ENCODE data around the gene FAM43A. TPM values are rescaled to one million over a fixed set of nuclear protein-coding genes. Genes with fewer than 3 reads are reported as not detected.

Gene FAM43A
- total and polyA plus RNA-seq, 8 donors = 1.2 to 2.8 (median 1.7) TPM

GRCh38 chr3:194736277-194736895 is 50.7 kb downstream of the FAM43A start:
- H3K27ac ChIP-seq = no peak overlapping the region
- no peak for DNase-seq
- H3K36me3 ChIP-seq = no peaks in the 10 kb centered on the region
- intact Hi-C loops (cut with DNase I) = no loop called here
- no peaks in the 10 kb centered on the region for H3K27me3 ChIP-seq
- TF ChIP-seq, protein P1, sequence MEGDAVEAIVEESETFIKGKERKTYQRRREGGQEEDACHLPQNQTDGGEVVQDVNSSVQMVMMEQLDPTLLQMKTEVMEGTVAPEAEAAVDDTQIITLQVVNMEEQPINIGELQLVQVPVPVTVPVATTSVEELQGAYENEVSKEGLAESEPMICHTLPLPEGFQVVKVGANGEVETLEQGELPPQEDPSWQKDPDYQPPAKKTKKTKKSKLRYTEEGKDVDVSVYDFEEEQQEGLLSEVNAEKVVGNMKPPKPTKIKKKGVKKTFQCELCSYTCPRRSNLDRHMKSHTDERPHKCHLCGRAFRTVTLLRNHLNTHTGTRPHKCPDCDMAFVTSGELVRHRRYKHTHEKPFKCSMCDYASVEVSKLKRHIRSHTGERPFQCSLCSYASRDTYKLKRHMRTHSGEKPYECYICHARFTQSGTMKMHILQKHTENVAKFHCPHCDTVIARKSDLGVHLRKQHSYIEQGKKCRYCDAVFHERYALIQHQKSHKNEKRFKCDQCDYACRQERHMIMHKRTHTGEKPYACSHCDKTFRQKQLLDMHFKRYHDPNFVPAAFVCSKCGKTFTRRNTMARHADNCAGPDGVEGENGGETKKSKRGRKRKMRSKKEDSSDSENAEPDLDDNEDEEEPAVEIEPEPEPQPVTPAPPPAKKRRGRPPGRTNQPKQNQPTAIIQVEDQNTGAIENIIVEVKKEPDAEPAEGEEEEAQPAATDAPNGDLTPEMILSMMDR (IDR thresholded peaks at IDR 0.05) = no peak
- H3K9me3 ChIP-seq = no peaks in the 10 kb centered on the region
- no peak for FAIRE-seq
- ATAC-seq = no peak
- H3K4me1 ChIP-seq = no peaks in the 10 kb centered on the region
- WGBS, 2 donors = 75 to 76% methylated on average over 6 of the region's 6 CpGs
- no peak overlapping the region for H3K4me3 ChIP-seq

- TF ChIP-seq, protein P1 (IDR thresholded peaks at IDR 0.05) = no peak
- Histone ChIP-seq H3K4me1 (no peaks in the 10 kb centered on the region), H3K27me3 (no peaks in the 10 kb centered on the region), H3K9me3 (no peaks in the 10 kb centered on the region), H3K36me3 (no peaks in the 10 kb centered on the region), H3K27ac (no peak overlapping the region), H3K4me3 (no peak overlapping the region)
- DNase-seq (no peak), FAIRE-seq (no peak), ATAC-seq (no peak)
- intact Hi-C loops (cut with DNase I) = no loop called here
- WGBS, 2 donors = 79 to 86% methylated on average over 7 of the region's 7 CpGs
Observed at GRCh38 chr3:194736896-194737600, 51.4 kb downstream of the FAM43A start.

Other genes with a start within 250 kb of the FAM43A start
- gene ATP13A3, start 198.9 kb upstream of the FAM43A start, total RNA-seq = 10 to 100 TPM; 17.9 to 66.6 (median 28.9) TPM
- gene ATP13A3, start 198.9 kb upstream of the FAM43A start, polyA plus RNA-seq = 10 to 100 TPM in 1 of 2 donors, 1 to 10 TPM in 1; 9.3 to 17.6 TPM
- 10 to 100 TPM in 1 of 6 donors, 1 to 10 TPM in 5; 1.7 to 11.4 (median 2.8) TPM for gene TMEM44, start 52.5 kb upstream of the FAM43A start, total RNA-seq
- gene TMEM44, start 52.5 kb upstream of the FAM43A start, polyA plus RNA-seq = 10 to 100 TPM in 1 of 2 donors, 1 to 10 TPM in 1; 7.4 to 17.8 TPM
- gene LSG1, start 13.7 kb upstream of the FAM43A start, total RNA-seq = 10 to 100 TPM; 11.3 to 14.6 (median 13.8) TPM
- gene LSG1, start 13.7 kb upstream of the FAM43A start, polyA plus RNA-seq = 10 to 100 TPM; 11.5 to 47.1 TPM

Measured in pancreas (tissue), 10 donors.